Kidney glomerular epithelial cell (primary cell): ENCODE results near the gene EFEMP2.
A peak's percentile ranks its signal among the peaks of the same experiment; 100 is the strongest.

ENCODE experiments used
- DNase-seq: peaks from one replicate; lab custom pipeline; 2025; lab: John Stamatoyannopoulos, UW

EFEMP2 gene

GRCh38 chr11:65872586-65873317 lies at the start of gene EFEMP2:
EFEMP2 (minus strand) TSS chr11:65872800; CDS start chr11:65872354, 446 bp downstream.
- no peak for DNase-seq

- no peak for DNase-seq
Measured at GRCh38 chr11:65921876-65922275, 49.3 kb upstream of the EFEMP2 start.

- no peak for DNase-seq
Measured at GRCh38 chr11:65921033-65921555, 48.5 kb upstream of the EFEMP2 start.

- no peak for DNase-seq
Measured at GRCh38 chr11:65920372-65920802, 47.8 kb upstream of the EFEMP2 start.

- no peak for DNase-seq
Measured at GRCh38 chr11:65919573-65920371, 47.2 kb upstream of the EFEMP2 start.

- peak; percentile 94 for DNase-seq
Measured at GRCh38 chr11:65919141-65919572, 46.6 kb upstream of the EFEMP2 start, which contains the start of gene DRAP1. DRAP1 (plus strand) TSS chr11:65919426; CDS start chr11:65919502, 76 bp downstream.

- no peak for DNase-seq
Measured at GRCh38 chr11:65918211-65919140, 45.9 kb upstream of the EFEMP2 start, which contains the start of gene C11orf68. C11orf68 (minus strand) TSS chr11:65919062; CDS start chr11:65919031, 31 bp downstream.

- no peak for DNase-seq
Measured at GRCh38 chr11:65917434-65918210, 45.0 kb upstream of the EFEMP2 start.

- no peak for DNase-seq
Measured at GRCh38 chr11:65917077-65917433, 44.5 kb upstream of the EFEMP2 start.

GRCh38 chr11:65916391-65916790 lies 43.8 kb upstream of the EFEMP2 start:
- no peak for DNase-seq

GRCh38 chr11:65915821-65916251 lies 43.2 kb upstream of the EFEMP2 start:
- peak; percentile 95 for DNase-seq

GRCh38 chr11:65915101-65915820 lies 42.7 kb upstream of the EFEMP2 start:
- no peak for DNase-seq

GRCh38 chr11:65912845-65913244 lies 40.2 kb upstream of the EFEMP2 start:
- no peak for DNase-seq

GRCh38 chr11:65911682-65912568 lies 39.3 kb upstream of the EFEMP2 start:
- peak; percentile 50 for DNase-seq

- no peak for DNase-seq
Measured at GRCh38 chr11:65907878-65908277, 35.3 kb upstream of the EFEMP2 start.

GRCh38 chr11:65906602-65907001 lies 34.0 kb upstream of the EFEMP2 start:
- DNase-seq = no peak

- DNase-seq = no peak
Measured at GRCh38 chr11:65903715-65904114, 31.1 kb upstream of the EFEMP2 start.

- DNase-seq = peak; percentile 76
Measured at GRCh38 chr11:65903068-65903481, 30.5 kb upstream of the EFEMP2 start.

GRCh38 chr11:65900899-65901180 lies 28.2 kb upstream of the EFEMP2 start:
- no peak for DNase-seq
